Fibroblast of skin of abdomen (primary cell): ENCODE results near the gene PANX1.
"Not testable (repeated sequence)": the region's sequence is repeated elsewhere in the genome, so short reads cannot be mapped to it uniquely, and the experiment has no call there.

Source experiments
- DNase-seq: peaks from one replicate; pipeline ENCODE4 v3.0.0-alpha.2; 2013

The PANX1 gene

GRCh38 chr11:94150056-94150455, 21.4 kb downstream of the PANX1 start:
- DNase-seq, result no peak

- DNase-seq, result peak; percentile 43
Measured at GRCh38 chr11:94150704-94151685, 22.4 kb downstream of the PANX1 start.

- DNase-seq, result peak; percentile 84
Measured at GRCh38 chr11:94151903-94152677, 23.4 kb downstream of the PANX1 start.

- peak; percentile 46 for DNase-seq
Measured at GRCh38 chr11:94152678-94153065, 24.0 kb downstream of the PANX1 start.

- no peak for DNase-seq
Measured at GRCh38 chr11:94153320-94153719, 24.7 kb downstream of the PANX1 start.

- DNase-seq, result no peak
Measured at GRCh38 chr11:94154095-94154856, 25.6 kb downstream of the PANX1 start.

GRCh38 chr11:94157339-94157738, 28.7 kb downstream of the PANX1 start:
- not testable (repeated sequence) for DNase-seq

GRCh38 chr11:94168882-94169281, 40.2 kb downstream of the PANX1 start:
- no peak for DNase-seq

- no peak for DNase-seq
Measured at GRCh38 chr11:94169516-94169915, 40.9 kb downstream of the PANX1 start.

GRCh38 chr11:94169930-94170545, 41.4 kb downstream of the PANX1 start:
- DNase-seq, result no peak

- no peak for DNase-seq
Measured at GRCh38 chr11:94170953-94171352, 42.3 kb downstream of the PANX1 start.

- peak; percentile 44 for DNase-seq
Measured at GRCh38 chr11:94171693-94172440, 43.2 kb downstream of the PANX1 start.

GRCh38 chr11:94175535-94175934, 46.9 kb downstream of the PANX1 start:
- DNase-seq, result peak; percentile 94

- no peak for DNase-seq
Measured at GRCh38 chr11:94178331-94178730, 49.7 kb downstream of the PANX1 start.

- DNase-seq, result no peak
Measured at GRCh38 chr11:94179696-94180095, 51.1 kb downstream of the PANX1 start.

GRCh38 chr11:94181526-94181925, 52.9 kb downstream of the PANX1 start:
- DNase-seq, result no peak

- DNase-seq, result no peak
Measured at GRCh38 chr11:94181943-94182342, 53.3 kb downstream of the PANX1 start.

GRCh38 chr11:94183251-94183885, 54.7 kb downstream of the PANX1 start:
- no peak for DNase-seq

- peak; percentile 55 for DNase-seq
Measured at GRCh38 chr11:94183886-94184264, 55.2 kb downstream of the PANX1 start.

GRCh38 chr11:94184362-94184761, 55.7 kb downstream of the PANX1 start:
- no peak for DNase-seq

- no peak for DNase-seq
Measured at GRCh38 chr11:94184846-94185245, 56.2 kb downstream of the PANX1 start.
